CD4-positive, alpha-beta T cell (primary cell): ENCODE results near the gene CCSER2. TPM values are rescaled to one million over a fixed set of nuclear protein-coding genes. Genes with fewer than 3 reads are reported as not detected.

Source experiments
- ATAC-seq: fragments of 200-7000 bp; cut with Tn5 transposase; one replicate; pipeline ENCODE4 v1.10.0; 2022; ENCODE audit warnings: mild to moderate bottlenecking; ENCODE audit not compliant: poor library complexity
- CTCF ChIA-PET: fragments of 350-600 bp; sonication (Branson Sonifier 250); formaldehyde crosslinking; loops from one replicate; lab custom pipeline; 2021; ENCODE audit warnings: antibody characterized with exemption, inconsistent platforms; lab: Charles Lee
- POLR2A ChIA-PET: fragments of 350-600 bp; sonication (Branson Sonifier 250); formaldehyde crosslinking; loops from one replicate; lab custom pipeline; 2021; ENCODE audit warnings: antibody characterized with exemption, inconsistent platforms; lab: Charles Lee
- DNase-seq, 14 experiments: peaks; one replicate each; pipeline ENCODE4 v3.0.0-alpha.2; 2013 to 2020; ENCODE audit warnings: mixed read lengths in 2 of 14
- H3K27ac ChIP-seq, 2 donors: one replicate each; pipeline versions ENCODE4 v1.5.1 to v1.7.0; 2013; ENCODE audit warnings: low read length in 2 of 2, low read depth in 1 of 2, mild to moderate bottlenecking in 1 of 2
- H3K27me3 ChIP-seq, 2 experiments: 1 replicate in 1 of 2; 2 replicates in 1 of 2; pipeline versions ENCODE4 v1.6.1 to v1.7.0; 2013; ENCODE audit warnings: low read length in 2 of 2, control low read depth in 1 of 2, mild to moderate bottlenecking in 1 of 2, moderate library complexity in 1 of 2; ENCODE audit not compliant: insufficient read depth in 2 of 2, control insufficient read depth in 1 of 2
- H3K36me3 ChIP-seq: one replicate; pipeline ENCODE4 v1.6.1; 2013; ENCODE audit warnings: low read length, control low read depth; ENCODE audit not compliant: insufficient read depth
- H3K4me1 ChIP-seq: one replicate; pipeline ENCODE4 v1.6.1; 2013; ENCODE audit warnings: low read length, control low read depth; ENCODE audit not compliant: insufficient read depth
- H3K4me3 ChIP-seq: one replicate; pipeline ENCODE4 v1.5.1; 2013; ENCODE audit warnings: mild to moderate bottlenecking, low read length, moderate library complexity
- H3K9me3 ChIP-seq, 2 experiments: 1 replicate in 1 of 2; 2 replicates in 1 of 2; pipeline versions ENCODE4 v1.6.1 to v1.7.0; 2013; ENCODE audit warnings: low read length in 2 of 2, mild to moderate bottlenecking in 2 of 2, control low read depth in 1 of 2, moderate library complexity in 1 of 2; ENCODE audit not compliant: control insufficient read depth in 1 of 2, insufficient read depth in 1 of 2
- H3K27ac Mint-ChIP-seq: one replicate; pipeline ENCODE4 v1.8.0; 2020; ENCODE audit warnings: mixed read lengths
- H3K27me3 Mint-ChIP-seq: one replicate; pipeline ENCODE4 v1.8.0; 2021; ENCODE audit warnings: mixed read lengths
- H3K36me3 Mint-ChIP-seq: one replicate; pipeline ENCODE4 v1.8.0; 2021; ENCODE audit warnings: low read depth, mixed read lengths
- H3K4me1 Mint-ChIP-seq: one replicate; pipeline ENCODE4 v1.8.0; 2021; ENCODE audit warnings: low read depth, mixed read lengths
- H3K4me3 Mint-ChIP-seq: one replicate; pipeline ENCODE4 v1.8.0; 2020; ENCODE audit warnings: mild to moderate bottlenecking, mixed read lengths
- H3K9me3 Mint-ChIP-seq: one replicate; pipeline ENCODE4 v1.8.0; 2020; ENCODE audit warnings: mixed read lengths
- CTCF ChIP-seq: fragments of 200-600 bp; IDR thresholded peaks from one replicate; pipeline ENCODE4 v1.8.0; 2022; ENCODE audit warnings: antibody characterized with exemption, mild to moderate bottlenecking
- intact Hi-C, 2 experiments: fragments of 100-400 bp; cut with DNase I in 1 of 2; cut with micrococcal nuclease in 1 of 2; formaldehyde crosslinking; loops; one replicate each; pipeline versions ENCODE4 v1.15.1 to v1.9.0; 2023 to 2025; cut with DNase I, micrococcal nuclease
- total RNA-seq, 174 experiments: library from RNA in 2 of 174; stranded (reverse) in 2 of 174; gene quantifications; one replicate each; pipeline ENCODE4 v1.2.3 and lab custom pipeline; 2021 to 2026

The CCSER2 gene
- total RNA-seq, 2 experiments from 2014 or later = 134 to 148 TPM

- intact Hi-C loops = loop anchor here in 1 of 2 experiments (2.0 kb wide), 2 partner anchors 27 to 69 kb away; no protein-coding TSS in a partner anchor
- Mint-ChIP-seq H3K4me1 (peaks cover 51% of the 10 kb centered on the region), H3K27ac (no peak overlapping the region), H3K36me3 (peaks cover 13% of the 10 kb centered on the region), H3K4me3 (no peak overlapping the region), H3K27me3 (no peaks in the 10 kb centered on the region), H3K9me3 (no peaks in the 10 kb centered on the region)
- ChIA-PET CTCF (interaction anchor here (1.0 to 3.3 kb wide), 7 partner anchors 16 to 205 kb away, joined by 3 to 44 read pairs (median 6); no protein-coding TSS in a partner anchor), POLR2A (interaction anchor here (0.9 to 1.4 kb wide), 2 partner anchors 10 to 197 kb away, joined by 3 to 4 read pairs; no protein-coding TSS in a partner anchor)
- H3K4me1 ChIP-seq = peaks cover 43% of the 10 kb centered on the region
- no peak overlapping the region for H3K27ac ChIP-seq
- no peaks in the 10 kb centered on the region for H3K36me3 ChIP-seq
- DNase-seq (no peak), ATAC-seq (no peak)
- no peaks in the 10 kb centered on the region for H3K27me3 ChIP-seq
- no peak overlapping the region for H3K4me3 ChIP-seq
- H3K9me3 ChIP-seq = no peaks in the 10 kb centered on the region
- no peak for TF ChIP-seq CTCF
Measured at GRCh38 chr10:84335516-84335915, 7.1 kb downstream of the CCSER2 start.

DNA sequence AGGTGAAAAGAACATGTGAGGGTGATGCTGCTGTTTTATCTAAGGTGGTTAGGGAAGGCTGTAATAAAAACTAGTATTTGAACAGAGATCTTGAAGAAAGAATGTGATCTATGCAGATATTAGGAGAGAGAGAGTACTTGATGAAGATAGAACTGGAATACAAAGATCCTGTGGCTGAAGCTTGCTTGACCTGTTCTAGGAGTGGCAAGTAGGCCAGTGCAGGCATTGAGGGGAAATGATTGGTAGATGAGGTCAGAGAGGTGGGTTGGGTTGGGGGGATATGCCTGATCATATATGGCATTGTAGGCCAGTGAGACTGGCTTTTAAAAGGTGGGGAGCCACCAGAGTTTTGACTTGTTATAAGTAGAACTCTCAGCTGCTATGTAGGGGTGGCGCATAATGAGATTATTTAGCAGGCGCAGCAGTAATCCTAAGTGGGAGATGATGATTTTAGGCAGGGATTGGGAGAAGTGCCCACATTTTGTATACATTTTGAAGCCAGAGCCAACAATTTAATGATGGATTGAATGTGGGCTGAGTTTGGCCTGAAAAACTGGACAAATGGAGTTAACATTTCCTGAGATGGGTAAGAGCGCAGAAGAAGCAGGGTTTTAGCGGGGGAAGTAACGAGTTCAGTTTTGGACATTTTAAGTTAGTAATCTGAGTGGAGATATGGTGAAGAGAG is 8.2 kb downstream of the CCSER2 start:
- no peaks in the 10 kb centered on the region for H3K9me3 Mint-ChIP-seq
- Histone ChIP-seq H3K4me1 (peaks cover 44% of the 10 kb centered on the region), H3K9me3 (no peaks in the 10 kb centered on the region), H3K27ac (no peak overlapping the region), H3K36me3 (peaks cover under 1% of the 10 kb centered on the region), H3K27me3 (no peaks in the 10 kb centered on the region), H3K4me3 (no peak overlapping the region)
- H3K27me3 Mint-ChIP-seq = no peaks in the 10 kb centered on the region
- ChIA-PET CTCF (interaction anchor here (1.0 to 3.3 kb wide), 4 partner anchors 15 to 72 kb away, joined by 3 to 44 read pairs (median 4); no protein-coding TSS in a partner anchor), POLR2A (interaction anchor here (1.4 to 1.7 kb wide), 2 partner anchors 14 to 198 kb away, joined by 3 read pairs; no protein-coding TSS in a partner anchor)
- TF ChIP-seq CTCF = no peak
- intact Hi-C loops = no loop called here
- ATAC-seq = no peak
- no peak overlapping the region for H3K4me3 Mint-ChIP-seq
- H3K27ac Mint-ChIP-seq = no peak overlapping the region
- DNase-seq = no peak
- H3K36me3 Mint-ChIP-seq = peaks cover 13% of the 10 kb centered on the region
- H3K4me1 Mint-ChIP-seq = peaks cover 49% of the 10 kb centered on the region

GRCh38 chr10:84337199-84337598 is 8.8 kb downstream of the CCSER2 start:
- peaks cover 50% of the 10 kb centered on the region for H3K4me1 Mint-ChIP-seq
- POLR2A ChIA-PET = interaction anchor here (1.7 to 1.9 kb wide), 2 partner anchors 8 to 13 kb away, joined by 3 to 7 read pairs; partner anchors contain the start of gene CCSER2

More at GRCh38 chr10:84337199-84337598, 8.8 kb downstream of the CCSER2 start:
- Histone ChIP-seq H3K27me3 (no peaks in the 10 kb centered on the region), H3K4me1 (peaks cover 50% of the 10 kb centered on the region), H3K27ac (no peak overlapping the region), H3K9me3 (no peaks in the 10 kb centered on the region), H3K36me3 (peaks cover 7% of the 10 kb centered on the region), H3K4me3 (no peak overlapping the region)
- Mint-ChIP-seq H3K27ac (no peak overlapping the region), H3K9me3 (no peaks in the 10 kb centered on the region), H3K27me3 (no peaks in the 10 kb centered on the region), H3K4me3 (no peak overlapping the region), H3K36me3 (peaks cover 14% of the 10 kb centered on the region)
- CTCF ChIA-PET = interaction anchor here (1.4 to 2.6 kb wide), 3 partner anchors 15 to 203 kb away, joined by 3 to 13 read pairs (median 3); no protein-coding TSS in a partner anchor
- TF ChIP-seq CTCF = no peak
- ATAC-seq (no peak), DNase-seq (no peak)
- intact Hi-C loops = no loop called here
